ENCODE measurements around the gene RIMS4.

The RIMS4 gene
- 0.06 to 0.13 reads per million in 2 experiments for total RNA-seq

GRCh38 chr20:44810391-44811149 lies at the start of gene RIMS4:
Gene RIMS4 (minus strand): TSS chr20:44810546. CDS start chr20:44810271, 275 bp downstream.
- no peak for DNase-seq (ENCODE audit: low read depth)

DNA sequence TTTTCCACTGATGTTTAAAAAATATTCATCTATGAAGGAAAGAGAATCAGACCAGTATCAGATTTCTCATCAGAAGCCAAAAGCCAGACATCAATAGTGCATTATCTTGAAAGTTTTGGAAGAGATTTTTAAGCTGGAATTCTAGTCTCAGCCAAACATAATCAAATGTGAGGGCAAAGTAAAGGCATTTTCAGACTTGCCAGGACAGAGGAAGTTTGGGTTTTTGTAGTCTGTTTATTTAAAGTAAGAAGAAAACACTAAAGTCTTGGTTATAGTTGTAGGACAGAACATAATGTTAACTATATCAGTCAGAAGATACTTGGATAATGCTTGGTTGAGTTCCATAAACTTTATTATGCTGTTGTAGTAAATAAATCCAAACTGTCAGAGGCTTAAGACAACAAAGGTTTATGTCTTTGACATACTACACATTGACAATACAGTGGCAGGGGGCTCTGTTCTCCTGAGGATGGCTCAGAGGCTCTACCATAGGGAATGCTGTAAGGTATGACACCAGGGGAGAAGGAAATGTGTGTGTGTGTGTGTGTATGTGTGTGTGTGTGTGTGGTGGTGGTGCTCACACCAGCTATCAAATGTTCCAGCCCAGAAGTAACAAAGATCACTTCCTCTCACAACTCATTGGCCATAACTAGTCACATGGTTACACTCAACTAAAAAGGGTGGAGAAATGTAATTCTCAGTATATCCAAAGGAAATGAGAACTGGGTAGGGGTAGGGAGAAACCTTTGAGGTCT lies 48.4 kb upstream of the RIMS4 start:
- no peak for DNase-seq (ENCODE audit: low read depth)

- no peak for DNase-seq (ENCODE audit: low read depth)
These were observed 46.6 kb upstream of the RIMS4 start for GRCh38 chr20:44856856-44857448.

GRCh38 chr20:44856442-44856841 lies 46.1 kb upstream of the RIMS4 start:
- no peak for DNase-seq (ENCODE audit: low read depth)

DNA sequence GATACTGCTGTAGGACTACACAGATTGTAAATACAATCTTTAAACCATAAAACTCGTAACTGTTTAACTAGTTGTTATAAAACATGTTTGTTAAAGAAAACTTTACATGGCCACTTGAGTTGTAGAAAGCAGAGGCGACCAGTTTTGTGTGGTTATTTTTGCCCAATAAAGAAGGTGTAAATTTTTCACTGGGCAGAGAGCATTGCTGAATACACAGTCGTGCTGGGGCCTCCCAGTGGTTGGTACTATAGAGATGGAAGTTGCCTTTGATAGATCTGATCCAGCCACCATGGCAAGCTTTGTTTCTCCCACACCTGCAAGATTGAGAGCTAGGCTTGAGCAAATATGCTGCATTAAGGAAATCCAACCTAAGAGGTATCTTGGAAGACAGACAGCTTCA lies 41.2 kb upstream of the RIMS4 start:
- DNase-seq (ENCODE audit: low read depth) = no peak

- DNase-seq (ENCODE audit: low read depth) = no peak
These were observed 40.5 kb upstream of the RIMS4 start for GRCh38 chr20:44850837-44851236.

GRCh38 chr20:44850272-44850671 lies 39.9 kb upstream of the RIMS4 start:
- DNase-seq (ENCODE audit: low read depth) = no peak

GRCh38 chr20:44849703-44850102 lies 39.4 kb upstream of the RIMS4 start:
- no peak for DNase-seq (ENCODE audit: low read depth)

DNA sequence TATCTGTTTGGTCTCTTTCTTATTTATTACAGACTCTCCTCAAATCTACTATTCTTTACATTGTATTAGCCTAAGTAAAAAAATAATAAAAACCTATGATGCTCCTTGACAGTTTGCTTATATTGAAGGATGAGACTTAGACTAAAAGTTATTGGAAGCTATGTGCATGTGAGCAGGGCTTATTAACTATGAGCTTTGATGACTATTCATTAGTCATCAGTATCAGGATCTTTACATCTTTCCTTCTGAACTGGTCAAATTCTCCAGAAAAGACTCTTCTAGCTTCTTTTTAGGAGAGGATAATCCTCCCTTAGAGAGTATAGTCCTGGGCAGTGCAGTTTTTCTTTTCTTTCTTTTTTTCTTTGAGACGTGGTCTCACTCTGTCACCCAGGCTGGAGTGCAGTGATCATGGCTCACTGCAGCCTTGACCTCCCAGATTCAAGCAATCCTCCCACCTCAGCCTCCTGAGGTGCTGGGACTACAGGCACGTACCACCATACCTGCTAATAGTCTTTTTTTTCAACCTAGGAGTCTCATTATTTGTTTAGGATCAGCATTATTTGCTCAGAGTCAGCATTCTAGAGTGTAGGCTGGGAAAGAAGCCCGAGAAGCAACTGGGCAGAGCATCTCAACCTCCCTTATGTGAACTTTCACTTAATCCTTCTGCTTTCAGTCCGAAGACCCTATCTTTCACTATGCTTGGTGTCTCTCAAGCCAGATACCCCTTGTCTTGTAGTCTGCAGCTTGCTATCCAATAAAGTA lies 38.1 kb upstream of the RIMS4 start:
- DNase-seq (ENCODE audit: low read depth) = no peak

GRCh38 chr20:44843876-44844275 lies 33.5 kb upstream of the RIMS4 start:
- DNase-seq (ENCODE audit: low read depth) = no peak

- DNase-seq (ENCODE audit: low read depth) = no peak
These were observed 31.6 kb upstream of the RIMS4 start for GRCh38 chr20:44841955-44842354.

- no peak for DNase-seq (ENCODE audit: low read depth)
These were observed 30.5 kb upstream of the RIMS4 start for GRCh38 chr20:44840826-44841225.

DNA sequence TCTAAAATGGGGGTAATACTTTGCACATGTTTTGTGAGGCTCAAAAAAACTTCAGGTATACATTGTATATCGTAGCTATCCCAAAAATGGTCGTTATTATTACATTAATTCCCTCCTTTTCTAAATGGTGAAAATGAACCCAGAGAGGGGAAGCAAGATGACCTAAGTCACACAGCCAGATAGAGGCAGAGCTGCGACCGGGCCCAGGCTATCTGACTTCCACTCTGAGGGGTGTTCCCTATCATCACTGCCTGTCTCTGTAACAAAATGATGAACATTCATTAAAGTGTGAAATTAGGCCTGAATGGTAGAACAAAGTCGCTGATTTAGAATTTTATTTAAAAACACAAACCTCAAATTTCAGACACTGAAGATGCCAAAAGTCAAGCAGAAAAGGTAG lies 29.1 kb upstream of the RIMS4 start:
- no peak for DNase-seq (ENCODE audit: low read depth)

GRCh38 chr20:44838521-44838920 lies 28.2 kb upstream of the RIMS4 start:
- no peak for DNase-seq (ENCODE audit: low read depth)

- DNase-seq (ENCODE audit: low read depth) = no peak
These were observed 27.6 kb upstream of the RIMS4 start for GRCh38 chr20:44837946-44838345.

- DNase-seq (ENCODE audit: low read depth) = no peak
These were observed 26.3 kb upstream of the RIMS4 start for GRCh38 chr20:44836601-44837120.

- no peak for DNase-seq (ENCODE audit: low read depth)
These were observed 25.4 kb upstream of the RIMS4 start for GRCh38 chr20:44835661-44836221.

- DNase-seq (ENCODE audit: low read depth) = no peak
These were observed 24.8 kb upstream of the RIMS4 start for GRCh38 chr20:44835116-44835515.

DNA sequence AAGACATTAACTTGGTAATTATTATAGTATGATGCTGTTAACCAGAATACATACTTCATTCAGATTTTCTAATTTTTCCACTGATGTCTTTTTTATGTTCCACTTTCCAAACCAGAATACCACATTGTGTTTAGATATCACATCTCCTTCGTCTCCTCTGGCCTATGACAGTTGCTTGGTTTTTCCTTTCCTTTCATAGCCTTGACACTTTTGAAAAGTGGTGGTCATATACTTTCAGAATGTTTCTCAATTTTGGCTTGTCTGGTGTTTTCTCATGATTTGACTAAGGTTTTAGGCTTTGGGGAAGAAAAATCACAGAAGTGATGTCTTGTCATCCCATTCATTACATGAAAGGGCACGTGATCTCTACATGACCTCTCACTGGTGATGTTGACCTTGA lies 24.3 kb upstream of the RIMS4 start:
- DNase-seq (ENCODE audit: low read depth) = no peak

DNA sequence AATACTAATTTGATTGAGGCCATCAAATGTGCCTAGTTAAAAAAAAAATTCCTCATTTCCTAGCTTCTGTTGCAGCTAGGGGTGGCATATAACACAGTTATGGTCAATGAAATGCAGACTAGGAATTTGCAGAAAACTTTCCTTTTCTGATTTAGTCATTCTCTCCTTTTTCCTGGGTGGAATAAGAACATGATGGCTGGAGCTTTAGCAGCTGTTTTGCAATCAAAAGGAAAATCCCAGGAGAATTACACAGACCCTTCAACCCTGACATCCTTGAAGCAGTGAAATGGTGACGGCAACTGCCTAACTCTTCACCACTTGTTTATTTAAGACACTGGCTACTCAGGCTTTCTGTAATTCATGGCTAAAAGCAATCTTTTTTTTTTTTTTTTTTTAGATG lies 23.1 kb upstream of the RIMS4 start:
- no peak for DNase-seq (ENCODE audit: low read depth)

DNA sequence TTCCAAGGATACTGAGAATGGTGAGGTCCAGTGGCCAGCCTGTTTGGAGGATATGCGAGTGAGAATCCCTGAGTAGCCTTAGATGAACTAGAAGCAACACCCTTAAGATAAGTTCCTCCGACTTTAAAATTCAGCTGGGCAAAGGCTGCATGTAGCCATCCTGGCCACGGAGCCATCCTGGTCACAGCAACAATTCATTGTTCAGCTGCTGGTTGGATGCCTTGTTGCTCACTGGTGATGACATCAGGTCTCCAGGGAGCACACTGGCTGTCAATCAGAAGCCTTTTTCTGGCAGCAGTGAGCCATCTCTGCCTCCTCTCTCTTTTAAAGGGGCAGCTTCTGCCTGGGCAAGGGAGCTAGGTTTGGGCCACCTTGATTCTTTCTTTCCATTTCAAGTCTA lies 22.4 kb upstream of the RIMS4 start:
- no peak for DNase-seq (ENCODE audit: low read depth)

- DNase-seq (ENCODE audit: low read depth) = no peak
These were observed 20.6 kb upstream of the RIMS4 start for GRCh38 chr20:44830995-44831394.

All from T follicular helper cell (primary cell).